PFSK-1 (cell line): Measurements from ENCODE around the gene WNT4.

Source experiments
- FOXP2 ChIP-seq: optimal IDR thresholded peaks from 2 replicates; pipeline ENCODE3; 2011; ENCODE audit warnings: borderline replicate concordance, control low read depth, inconsistent platforms; ENCODE audit not compliant: insufficient read depth; ENCODE audit errors: extremely low read length, extremely low read depth
- POLR2AphosphoS5 ChIP-seq: IDR thresholded peaks from 2 replicates; pipeline ENCODE4 v1.6.1; 2012; ENCODE audit warnings: low read depth, mild to moderate bottlenecking, control low read depth, low read length, moderate library complexity
- SIN3A ChIP-seq: IDR thresholded peaks from 2 replicates; pipeline ENCODE4 v1.6.1; 2012; ENCODE audit warnings: mild to moderate bottlenecking, low read length, moderate library complexity, borderline replicate concordance; ENCODE audit not compliant: insufficient read depth
- TAF1 ChIP-seq: IDR thresholded peaks from 2 replicates; pipeline ENCODE4 v1.6.1; 2012; ENCODE audit warnings: low read length, control low read depth, borderline replicate concordance; ENCODE audit not compliant: insufficient read depth
- TF ChIP-seq, protein P1 (sequence below), 2 experiments: IDR thresholded peaks; 2 replicates each; pipeline versions ENCODE4 v1.6.1 to v1.8.0; 2011 to 2012; ENCODE audit warnings: low read depth in 2 of 2, low read length in 2 of 2, control low read depth in 1 of 2, inconsistent platforms in 1 of 2, mild to moderate bottlenecking in 1 of 2, moderate library complexity in 1 of 2; ENCODE audit not compliant: insufficient read depth in 1 of 2

The WNT4 gene

DNA sequence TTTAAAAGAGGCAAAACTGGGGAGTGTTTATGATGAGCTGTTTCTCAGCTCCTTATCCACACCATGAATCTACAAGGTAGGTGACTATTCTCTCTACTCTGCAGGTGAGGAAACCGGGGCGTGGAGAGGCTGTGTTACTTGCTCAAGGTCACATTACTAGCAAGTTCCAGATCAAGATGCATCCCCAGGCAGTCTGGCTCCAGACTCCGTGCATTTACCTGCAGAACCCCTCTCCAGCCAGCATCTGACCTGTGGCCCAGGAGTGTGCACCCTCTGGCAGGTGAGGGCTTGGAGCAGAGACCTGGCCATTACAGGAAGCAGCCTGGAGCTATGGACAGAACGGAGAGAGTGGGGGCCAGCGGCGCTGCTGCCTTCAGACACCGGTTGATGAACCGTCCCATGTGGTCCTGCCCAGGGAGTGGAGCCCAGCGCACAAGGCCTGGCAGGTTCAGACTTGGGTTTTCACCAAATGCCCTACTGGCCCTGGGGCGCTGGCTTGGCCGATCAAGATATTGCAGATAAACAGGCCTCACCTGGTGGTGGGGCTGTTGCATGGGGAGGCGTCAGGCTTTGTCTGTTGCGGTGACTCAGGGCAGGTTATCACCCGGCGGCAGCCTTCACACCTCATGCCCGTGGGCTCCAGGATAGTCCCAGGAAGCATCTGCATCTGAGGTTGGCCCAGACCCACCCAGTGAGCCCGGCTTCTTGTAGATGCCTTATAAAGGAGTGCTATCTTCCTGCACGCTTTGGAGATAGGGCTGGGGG, 29.2 kb upstream of the WNT4 start:
- TF ChIP-seq, protein P1, sequence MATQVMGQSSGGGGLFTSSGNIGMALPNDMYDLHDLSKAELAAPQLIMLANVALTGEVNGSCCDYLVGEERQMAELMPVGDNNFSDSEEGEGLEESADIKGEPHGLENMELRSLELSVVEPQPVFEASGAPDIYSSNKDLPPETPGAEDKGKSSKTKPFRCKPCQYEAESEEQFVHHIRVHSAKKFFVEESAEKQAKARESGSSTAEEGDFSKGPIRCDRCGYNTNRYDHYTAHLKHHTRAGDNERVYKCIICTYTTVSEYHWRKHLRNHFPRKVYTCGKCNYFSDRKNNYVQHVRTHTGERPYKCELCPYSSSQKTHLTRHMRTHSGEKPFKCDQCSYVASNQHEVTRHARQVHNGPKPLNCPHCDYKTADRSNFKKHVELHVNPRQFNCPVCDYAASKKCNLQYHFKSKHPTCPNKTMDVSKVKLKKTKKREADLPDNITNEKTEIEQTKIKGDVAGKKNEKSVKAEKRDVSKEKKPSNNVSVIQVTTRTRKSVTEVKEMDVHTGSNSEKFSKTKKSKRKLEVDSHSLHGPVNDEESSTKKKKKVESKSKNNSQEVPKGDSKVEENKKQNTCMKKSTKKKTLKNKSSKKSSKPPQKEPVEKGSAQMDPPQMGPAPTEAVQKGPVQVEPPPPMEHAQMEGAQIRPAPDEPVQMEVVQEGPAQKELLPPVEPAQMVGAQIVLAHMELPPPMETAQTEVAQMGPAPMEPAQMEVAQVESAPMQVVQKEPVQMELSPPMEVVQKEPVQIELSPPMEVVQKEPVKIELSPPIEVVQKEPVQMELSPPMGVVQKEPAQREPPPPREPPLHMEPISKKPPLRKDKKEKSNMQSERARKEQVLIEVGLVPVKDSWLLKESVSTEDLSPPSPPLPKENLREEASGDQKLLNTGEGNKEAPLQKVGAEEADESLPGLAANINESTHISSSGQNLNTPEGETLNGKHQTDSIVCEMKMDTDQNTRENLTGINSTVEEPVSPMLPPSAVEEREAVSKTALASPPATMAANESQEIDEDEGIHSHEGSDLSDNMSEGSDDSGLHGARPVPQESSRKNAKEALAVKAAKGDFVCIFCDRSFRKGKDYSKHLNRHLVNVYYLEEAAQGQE (IDR thresholded peaks at IDR 0.05; ENCODE audit: insufficient read depth in 1 of 2, low read depth in 2 of 2, low read length in 2 of 2): no peak
- TF ChIP-seq TAF1: no peak
- no peak for TF ChIP-seq POLR2AphosphoS5
- no peak for TF ChIP-seq SIN3A
- TF ChIP-seq FOXP2: no peak

DNA sequence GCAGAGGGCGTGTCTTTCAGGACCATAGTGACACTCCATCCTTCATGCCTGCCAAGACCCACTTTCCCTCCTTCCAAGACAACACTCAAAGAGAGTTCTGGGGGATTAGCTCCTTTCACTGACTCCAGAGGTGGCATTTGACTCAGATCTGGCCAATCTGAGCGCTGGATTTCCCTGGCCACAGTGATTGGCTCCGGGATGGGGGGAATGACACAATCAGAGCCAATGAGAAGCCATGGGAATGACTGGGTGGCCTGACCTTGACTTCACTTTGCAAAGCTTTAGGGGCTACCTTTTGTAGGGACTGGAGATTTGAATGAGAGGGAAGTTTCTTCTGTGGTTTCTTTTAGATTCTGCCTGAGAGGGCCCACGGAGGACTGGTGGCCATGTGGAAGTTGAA, 26.9 kb upstream of the WNT4 start:
- TF ChIP-seq POLR2AphosphoS5: no peak
- TF ChIP-seq SIN3A: no peak
- TF ChIP-seq TAF1: no peak
- TF ChIP-seq FOXP2: no peak
- TF ChIP-seq, protein P1 (IDR thresholded peaks at IDR 0.05; ENCODE audit: insufficient read depth in 1 of 2, low read depth in 2 of 2, low read length in 2 of 2): no peak

DNA sequence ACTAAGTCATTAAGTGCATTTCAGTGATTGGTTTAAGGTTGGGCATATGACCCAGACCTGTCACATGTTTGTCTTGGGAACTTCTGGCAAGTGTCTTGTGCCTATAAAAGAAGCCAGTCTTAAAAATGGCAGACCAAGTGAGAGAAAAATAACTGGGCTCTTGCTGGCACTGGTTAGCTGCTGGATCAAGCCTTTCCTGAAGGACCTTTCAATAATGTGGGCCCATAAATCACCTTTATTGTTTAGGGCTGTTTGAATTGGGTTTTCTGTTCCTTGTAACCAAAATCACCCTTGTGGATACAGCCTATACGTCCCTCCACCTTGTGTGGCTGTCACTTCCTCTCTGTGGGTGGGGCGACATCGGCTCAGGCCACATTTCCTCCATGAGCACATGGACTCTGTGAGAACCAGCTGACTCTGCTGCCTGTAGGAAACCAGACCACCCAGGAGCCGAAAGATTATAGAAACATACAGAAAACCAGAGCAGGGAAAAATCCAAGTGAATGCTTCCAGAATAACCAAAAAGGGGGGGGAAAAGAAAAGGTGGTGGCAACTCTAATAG, 25.6 kb upstream of the WNT4 start:
- TF ChIP-seq TAF1 (no peak), FOXP2 (no peak), SIN3A (no peak), POLR2AphosphoS5 (no peak)
- TF ChIP-seq, protein P1 (IDR thresholded peaks at IDR 0.05; ENCODE audit: insufficient read depth in 1 of 2, low read depth in 2 of 2, low read length in 2 of 2): no peak

DNA sequence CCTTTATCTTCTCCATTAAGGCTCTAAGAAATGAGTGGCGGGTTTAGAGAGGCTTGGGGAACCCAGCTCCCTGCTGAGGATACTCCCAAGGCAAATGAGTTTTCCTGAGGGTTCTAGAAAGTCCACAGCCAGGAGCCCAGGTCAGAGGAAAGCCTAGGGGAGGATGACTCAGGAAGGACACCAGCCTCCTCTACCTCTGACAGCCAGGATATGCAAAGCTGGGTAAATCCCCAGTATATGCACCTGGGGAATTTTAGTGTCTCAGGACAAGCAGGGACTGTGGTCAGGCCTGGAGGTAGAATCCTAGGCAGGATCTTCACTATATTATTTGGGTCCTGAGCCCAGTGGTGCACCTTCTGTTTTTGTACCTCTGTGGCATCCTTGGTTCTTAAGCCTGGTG, 23.5 kb upstream of the WNT4 start:
- no peak for TF ChIP-seq FOXP2
- TF ChIP-seq, protein P1 (IDR thresholded peaks at IDR 0.05; ENCODE audit: insufficient read depth in 1 of 2, low read depth in 2 of 2, low read length in 2 of 2): no peak
- no peak for TF ChIP-seq SIN3A
- TF ChIP-seq POLR2AphosphoS5: no peak
- TF ChIP-seq TAF1: no peak
